HG03066 (cell line): Measurements from ENCODE around the gene MAGEB17.
"Not testable (repeated sequence)": the region's sequence is repeated elsewhere in the genome, so short reads cannot be mapped to it uniquely, and the experiment has no call there.

Experiments
- ATAC-seq: cut with Tn5 transposase; IDR thresholded peaks from one replicate; pipeline ENCODE4 v1.9.1; 2021; ENCODE audit warnings: low read depth; ENCODE audit not compliant: unreplicated experiment

Gene MAGEB17

GRCh38 chrX:16167181-16167580 is at the start of gene MAGEB17:
Gene MAGEB17, plus strand, starts transcription at chrX:16167481. Its CDS starts 2,902 bp downstream, at chrX:16170383.
- no peak for ATAC-seq

GRCh38 chrX:16119353-16120220 is 47.7 kb upstream of the MAGEB17 start:
- ATAC-seq, result peak; percentile 87

GRCh38 chrX:16120431-16120830 is 46.9 kb upstream of the MAGEB17 start:
- no peak for ATAC-seq

GRCh38 chrX:16123222-16123786 is 44.0 kb upstream of the MAGEB17 start, which contains the start of gene GRPR:
Gene GRPR, plus strand, starts transcription at chrX:16123565. Its CDS starts 389 bp downstream, at chrX:16123954.
- peak; percentile 43 for ATAC-seq

- no peak for ATAC-seq
Measured at GRCh38 chrX:16124201-16124600, 43.1 kb upstream of the MAGEB17 start.

- no peak for ATAC-seq
Measured at GRCh38 chrX:16125520-16126149, 41.6 kb upstream of the MAGEB17 start.

GRCh38 chrX:16130707-16131106 is 36.6 kb upstream of the MAGEB17 start:
- no peak for ATAC-seq

GRCh38 chrX:16134936-16135335 is 32.3 kb upstream of the MAGEB17 start:
- ATAC-seq, result no peak

- ATAC-seq, result no peak
Measured at GRCh38 chrX:16136080-16136479, 31.2 kb upstream of the MAGEB17 start.

- ATAC-seq, result peak; percentile 72
Measured at GRCh38 chrX:16137416-16138107, 29.7 kb upstream of the MAGEB17 start.

GRCh38 chrX:16138108-16138427 is 29.2 kb upstream of the MAGEB17 start:
- ATAC-seq, result no peak

- no peak for ATAC-seq
Measured at GRCh38 chrX:16140448-16140847, 26.8 kb upstream of the MAGEB17 start.

GRCh38 chrX:16140983-16141382 is 26.3 kb upstream of the MAGEB17 start:
- ATAC-seq, result no peak

- no peak for ATAC-seq
Measured at GRCh38 chrX:16141422-16142245, 25.6 kb upstream of the MAGEB17 start.

- no peak for ATAC-seq
Measured at GRCh38 chrX:16142246-16142558, 25.1 kb upstream of the MAGEB17 start.

- no peak for ATAC-seq
Measured at GRCh38 chrX:16143968-16144367, 23.3 kb upstream of the MAGEB17 start.

- no peak for ATAC-seq
Measured at GRCh38 chrX:16144420-16144819, 22.9 kb upstream of the MAGEB17 start.

- not testable (repeated sequence) for ATAC-seq
Measured at GRCh38 chrX:16145093-16145492, 22.2 kb upstream of the MAGEB17 start.

- no peak for ATAC-seq
Measured at GRCh38 chrX:16145656-16146055, 21.6 kb upstream of the MAGEB17 start.

GRCh38 chrX:16148896-16149295 is 18.4 kb upstream of the MAGEB17 start:
- no peak for ATAC-seq
